Measurements from ENCODE around the gene TTC5. TPM values are rescaled to one million over a fixed set of nuclear protein-coding genes. Genes with fewer than 3 reads are reported as not detected.

The TTC5 gene
- total and polyA plus RNA-seq, 2 donors (not counting 1 experiment from before 2014, with no cell fraction given) = 8.2 to 37.5 TPM

DNA sequence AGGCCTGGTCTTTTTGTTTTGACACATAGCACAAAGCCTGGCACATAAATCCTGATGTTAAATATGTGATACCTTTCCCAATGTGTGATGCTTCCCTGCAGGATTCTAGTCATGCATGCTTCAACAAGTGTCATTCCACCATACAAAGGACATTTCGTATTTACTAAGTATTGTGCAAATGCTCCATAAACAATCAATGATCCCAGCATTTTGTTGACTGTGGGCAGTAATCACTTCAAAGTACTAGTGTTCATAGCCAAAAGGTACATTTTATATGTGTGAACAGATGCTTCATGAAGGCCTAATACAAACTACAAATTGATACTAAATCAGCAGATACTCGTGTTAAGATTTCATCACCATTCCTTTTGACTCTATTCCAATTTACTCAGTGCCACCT is 23.0 kb upstream of the TTC5 start:
- no peak for ATAC-seq (ENCODE audit: low read depth)
- Histone ChIP-seq H4K20me1 (ENCODE audit: control insufficient read depth, insufficient read depth, low read length, poor library complexity, severe bottlenecking) (no peaks in the 10 kb centered on the region), H3K79me2 (ENCODE audit: control insufficient read depth, insufficient read depth, low read length) (peaks cover 45% of the 10 kb centered on the region), H3K36me3 (replicated peaks in 1 of 2; ENCODE audit: control extremely low read depth in 1 of 2, control insufficient read depth in 1 of 2, extremely low read depth in 1 of 2, insufficient read depth in 2 of 2, low read length in 1 of 2) (peaks cover 4 to 24% of the 10 kb centered on the region in 2 experiments), H3K4me3 (ENCODE audit: control extremely low read depth in 1 of 5, extremely low read depth in 1 of 5, insufficient read depth in 1 of 5, low read depth in 2 of 5, low read length in 4 of 5) (no peak overlapping the region), H2AFZ (ENCODE audit: insufficient read depth, low read depth, low read length, poor library complexity, severe bottlenecking) (no peak overlapping the region), H3K27me3 (replicated peaks in 1 of 4; ENCODE audit: control extremely low read depth in 1 of 4, control insufficient read depth in 3 of 4, insufficient read depth in 4 of 4, low read length in 3 of 4) (no peaks in the 10 kb centered on the region), H3K4me2 (replicated peaks; ENCODE audit: low read depth, low read length, poor library complexity, severe bottlenecking) (no peak overlapping the region), H3K9me3 (ENCODE audit: control extremely low read depth in 1 of 3, control insufficient read depth in 2 of 3, insufficient read depth in 1 of 3, low read length in 2 of 3) (no peaks in the 10 kb centered on the region), H3K4me1 (ENCODE audit: control insufficient read depth in 2 of 2, insufficient read depth in 2 of 2, low read length in 2 of 2) (peaks cover 8 to 14% of the 10 kb centered on the region in 2 donors), H3K9ac (ENCODE audit: low read length) (no peak overlapping the region), H3K27ac (ENCODE audit: low read length in 2 of 2) (peak overlapping the region in 1 of 2 donors; percentile 7)
- no peaks in the 10 kb centered on the region for H3K9me3 Mint-ChIP-seq (ENCODE audit: insufficient read depth)
- ChIA-PET POLR2A (interaction anchor here (0.6 to 2.1 kb wide), 4 partner anchors 14 to 281 kb away, joined by 3 to 15 read pairs (median 4); partner anchors contain the start of gene PARP2), CTCF (interaction anchor here (0.6 to 10.4 kb wide), 24 partner anchors 10 to 1136 kb away, joined by 3 to 215 read pairs (median 5); partner anchors contain the start of genes PARP2, RNASE4 and TEP1)
- TF ChIP-seq EZH2 (IDR thresholded peaks at IDR 0.05; ENCODE audit: borderline replicate concordance, insufficient read depth, low read depth, low read length, poor library complexity, severe bottlenecking) (no peak), CTCF (IDR thresholded peaks at IDR 0.05) (no peak)
- H3K27me3 Mint-ChIP-seq = no peaks in the 10 kb centered on the region
- peaks cover 44% of the 10 kb centered on the region for H3K4me1 Mint-ChIP-seq
- intact Hi-C loops (cut with micrococcal nuclease) = loop anchor here (5.0 kb wide), 2 partner anchors 529 to 544 kb away; no protein-coding TSS in a partner anchor
- H3K4me3 Mint-ChIP-seq = no peak overlapping the region
- 80% methylated on average over 2 of the region's 2 CpGs for WGBS (ENCODE audit: insufficient coverage)
- no peak for DNase-seq
- H3K27ac Mint-ChIP-seq = peak overlapping the region; percentile 32
